ENCODE measurements around the gene LCN9.
"Not testable (repeated sequence)": the region's sequence is repeated elsewhere in the genome, so short reads cannot be mapped to it uniquely, and the experiment has no call there.

LCN9 gene

GRCh38 chr9:135644631-135645218 is 18.4 kb upstream of the LCN9 start:
- in situ Hi-C loops (cut with HindIII; ENCODE audit: low sequenced_read_pairs) = no loop called here

- in situ Hi-C loops (cut with HindIII; ENCODE audit: low sequenced_read_pairs) = no loop called here
These were observed 15.2 kb upstream of the LCN9 start for GRCh38 chr9:135647884-135648283.

GRCh38 chr9:135648494-135649410 is 14.4 kb upstream of the LCN9 start:
- in situ Hi-C loops (cut with HindIII; ENCODE audit: low sequenced_read_pairs) = no loop called here

GRCh38 chr9:135649508-135649907 is 13.6 kb upstream of the LCN9 start:
- in situ Hi-C loops (cut with HindIII; ENCODE audit: low sequenced_read_pairs) = no loop called here

GRCh38 chr9:135650408-135650807 is 12.7 kb upstream of the LCN9 start:
- in situ Hi-C loops (cut with HindIII; ENCODE audit: low sequenced_read_pairs) = no loop called here

- in situ Hi-C loops (cut with HindIII; ENCODE audit: low sequenced_read_pairs) = no loop called here
These were observed 7.8 kb upstream of the LCN9 start for GRCh38 chr9:135655317-135655716.

- in situ Hi-C loops (cut with HindIII; ENCODE audit: low sequenced_read_pairs) = no loop called here
These were observed 5.7 kb upstream of the LCN9 start for GRCh38 chr9:135657416-135657815.

- in situ Hi-C loops (cut with HindIII; ENCODE audit: low sequenced_read_pairs) = no loop called here
These were observed 3.9 kb upstream of the LCN9 start for GRCh38 chr9:135659252-135659651.

- in situ Hi-C loops (cut with HindIII; ENCODE audit: low sequenced_read_pairs) = no loop called here
These were observed 2.7 kb upstream of the LCN9 start for GRCh38 chr9:135660407-135660806.

GRCh38 chr9:135661816-135662560 is 1.1 kb upstream of the LCN9 start:
- in situ Hi-C loops (cut with HindIII; ENCODE audit: low sequenced_read_pairs) = no loop called here

- in situ Hi-C loops (cut with HindIII; ENCODE audit: low sequenced_read_pairs) = no loop called here
These were observed 302 bp downstream of the LCN9 start for GRCh38 chr9:135663451-135663770.

GRCh38 chr9:135663857-135664256 is 748 bp downstream of the LCN9 start:
- in situ Hi-C loops (cut with HindIII; ENCODE audit: low sequenced_read_pairs) = no loop called here

- in situ Hi-C loops (cut with HindIII; ENCODE audit: low sequenced_read_pairs) = no loop called here
These were observed 1.2 kb downstream of the LCN9 start for GRCh38 chr9:135664266-135664665.

- in situ Hi-C loops (cut with HindIII; ENCODE audit: low sequenced_read_pairs) = no loop called here
These were observed 2.0 kb downstream of the LCN9 start for GRCh38 chr9:135664801-135665794.

GRCh38 chr9:135665795-135666189 is 2.7 kb downstream of the LCN9 start:
- in situ Hi-C loops (cut with HindIII; ENCODE audit: low sequenced_read_pairs) = no loop called here

GRCh38 chr9:135666534-135667462 is 3.7 kb downstream of the LCN9 start:
- in situ Hi-C loops (cut with HindIII; ENCODE audit: low sequenced_read_pairs) = no loop called here

- in situ Hi-C loops (cut with HindIII; ENCODE audit: low sequenced_read_pairs) = no loop called here
These were observed 4.4 kb downstream of the LCN9 start for GRCh38 chr9:135667463-135668001.

- in situ Hi-C loops (cut with HindIII; ENCODE audit: low sequenced_read_pairs) = not testable (repeated sequence)
These were observed 5.9 kb downstream of the LCN9 start for GRCh38 chr9:135669018-135669417.

GRCh38 chr9:135669616-135670285 is 6.6 kb downstream of the LCN9 start:
- in situ Hi-C loops (cut with HindIII; ENCODE audit: low sequenced_read_pairs) = no loop called here

Data from endothelial cell of hepatic sinusoid (primary cell).